Measurements from ENCODE around the gene FGF14.

GRCh38 chr13:101951114-101951513 lies 450.7 kb downstream of the FGF14 start:
- TF ChIP-seq CTCF (IDR thresholded peaks at IDR 0.05; ENCODE audit: insufficient read depth, low read length, poor library complexity, severe bottlenecking) (no peak), EZH2phosphoT487 (conservative IDR thresholded peaks at IDR 0.05; ENCODE audit: low read length) (no peak)
